HG03025 (cell line): ENCODE data around the gene PLEKHA6.

Experiments used
- ATAC-seq: cut with Tn5 transposase; IDR thresholded peaks from one replicate; pipeline ENCODE4 v1.9.1; 2021; ENCODE audit warnings: mild to moderate bottlenecking, moderate library complexity; ENCODE audit not compliant: unreplicated experiment, low FRiP score

PLEKHA6 gene, protein sequence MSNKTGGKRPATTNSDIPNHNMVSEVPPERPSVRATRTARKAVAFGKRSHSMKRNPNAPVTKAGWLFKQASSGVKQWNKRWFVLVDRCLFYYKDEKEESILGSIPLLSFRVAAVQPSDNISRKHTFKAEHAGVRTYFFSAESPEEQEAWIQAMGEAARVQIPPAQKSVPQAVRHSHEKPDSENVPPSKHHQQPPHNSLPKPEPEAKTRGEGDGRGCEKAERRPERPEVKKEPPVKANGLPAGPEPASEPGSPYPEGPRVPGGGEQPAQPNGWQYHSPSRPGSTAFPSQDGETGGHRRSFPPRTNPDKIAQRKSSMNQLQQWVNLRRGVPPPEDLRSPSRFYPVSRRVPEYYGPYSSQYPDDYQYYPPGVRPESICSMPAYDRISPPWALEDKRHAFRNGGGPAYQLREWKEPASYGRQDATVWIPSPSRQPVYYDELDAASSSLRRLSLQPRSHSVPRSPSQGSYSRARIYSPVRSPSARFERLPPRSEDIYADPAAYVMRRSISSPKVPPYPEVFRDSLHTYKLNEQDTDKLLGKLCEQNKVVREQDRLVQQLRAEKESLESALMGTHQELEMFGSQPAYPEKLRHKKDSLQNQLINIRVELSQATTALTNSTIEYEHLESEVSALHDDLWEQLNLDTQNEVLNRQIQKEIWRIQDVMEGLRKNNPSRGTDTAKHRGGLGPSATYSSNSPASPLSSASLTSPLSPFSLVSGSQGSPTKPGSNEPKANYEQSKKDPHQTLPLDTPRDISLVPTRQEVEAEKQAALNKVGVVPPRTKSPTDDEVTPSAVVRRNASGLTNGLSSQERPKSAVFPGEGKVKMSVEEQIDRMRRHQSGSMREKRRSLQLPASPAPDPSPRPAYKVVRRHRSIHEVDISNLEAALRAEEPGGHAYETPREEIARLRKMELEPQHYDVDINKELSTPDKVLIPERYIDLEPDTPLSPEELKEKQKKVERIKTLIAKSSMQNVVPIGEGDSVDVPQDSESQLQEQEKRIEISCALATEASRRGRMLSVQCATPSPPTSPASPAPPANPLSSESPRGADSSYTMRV

DNA sequence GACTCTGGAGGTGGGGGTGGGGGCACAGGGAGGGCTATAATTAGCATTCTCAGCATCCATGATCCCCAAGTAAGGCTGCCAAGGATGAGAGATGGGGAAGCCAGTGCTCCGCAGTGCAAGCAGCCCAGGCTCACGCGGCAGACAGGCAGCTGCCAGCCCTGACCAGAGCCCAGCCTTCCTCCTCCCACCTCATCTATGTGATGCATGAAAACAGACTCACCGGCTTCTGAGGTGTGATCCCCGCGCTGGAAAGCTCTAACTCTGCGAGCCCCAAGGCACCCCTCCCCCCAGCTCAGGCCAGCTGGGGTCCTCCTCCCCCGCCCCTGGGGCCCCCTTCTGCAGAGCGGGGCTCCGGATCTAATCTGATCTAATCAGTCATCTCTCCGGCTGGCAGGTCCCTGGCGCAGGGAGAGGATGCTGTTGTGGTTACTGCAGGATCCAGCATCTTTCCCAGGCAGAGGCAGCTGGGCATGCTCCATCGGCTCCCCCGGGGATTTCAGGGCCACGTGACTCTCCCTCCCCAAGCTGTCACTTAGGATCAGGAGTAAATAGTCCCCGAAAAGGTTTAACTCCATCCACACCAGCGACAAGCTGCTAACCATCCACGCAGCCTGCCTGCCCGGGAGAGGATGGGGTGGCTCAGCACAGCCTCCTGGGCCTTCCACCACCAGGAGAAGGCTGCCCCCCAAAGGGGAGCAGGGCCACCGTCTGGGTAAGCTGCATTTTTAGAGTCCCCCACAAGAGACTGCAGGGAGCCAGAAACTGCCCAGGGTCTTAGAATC is at the start of gene PLEKHA6:
Gene PLEKHA6 (minus strand): TSS at position 456 of the 782 bp plus-strand sequence. CDS start 86,202 bp downstream, outside the sequence.
- no peak for ATAC-seq

DNA sequence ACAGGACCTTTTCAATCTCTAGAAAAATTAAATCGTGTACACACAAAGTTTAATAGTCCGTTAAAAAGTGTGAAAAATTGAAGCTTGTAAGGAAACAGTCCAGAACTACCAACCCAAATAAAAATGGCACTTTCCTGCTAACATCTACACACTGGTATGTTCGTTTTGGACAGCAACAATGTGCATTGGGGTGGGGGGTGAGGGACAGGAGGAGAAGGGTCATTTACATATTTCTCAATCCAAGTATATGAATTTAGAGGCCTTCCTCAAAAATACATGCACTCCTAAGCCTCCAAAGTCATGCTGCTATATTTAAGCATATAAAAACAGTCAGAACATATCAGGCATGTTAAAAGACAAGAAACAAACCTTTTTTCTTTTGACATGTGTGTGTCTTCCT is 49.4 kb upstream of the PLEKHA6 start:
- no peak for ATAC-seq

DNA sequence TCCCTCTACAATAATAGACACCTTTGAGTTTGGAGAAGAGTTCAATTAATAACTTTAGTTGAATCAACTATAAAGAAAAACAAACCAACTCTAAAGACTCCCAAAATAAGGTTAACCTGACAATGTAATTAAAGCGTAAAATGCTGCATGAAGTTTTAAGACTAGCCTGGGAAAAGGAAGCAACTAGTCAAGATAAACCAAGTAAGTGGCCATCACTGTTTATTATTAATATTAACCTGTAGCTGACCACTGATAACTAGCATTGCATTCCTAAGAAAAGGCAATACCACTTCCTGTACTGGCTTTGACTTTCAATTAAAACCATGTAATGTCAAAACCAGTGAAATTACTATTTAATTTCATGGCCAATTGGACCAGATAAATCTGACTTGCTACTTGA is 48.9 kb upstream of the PLEKHA6 start:
- ATAC-seq = no peak

DNA sequence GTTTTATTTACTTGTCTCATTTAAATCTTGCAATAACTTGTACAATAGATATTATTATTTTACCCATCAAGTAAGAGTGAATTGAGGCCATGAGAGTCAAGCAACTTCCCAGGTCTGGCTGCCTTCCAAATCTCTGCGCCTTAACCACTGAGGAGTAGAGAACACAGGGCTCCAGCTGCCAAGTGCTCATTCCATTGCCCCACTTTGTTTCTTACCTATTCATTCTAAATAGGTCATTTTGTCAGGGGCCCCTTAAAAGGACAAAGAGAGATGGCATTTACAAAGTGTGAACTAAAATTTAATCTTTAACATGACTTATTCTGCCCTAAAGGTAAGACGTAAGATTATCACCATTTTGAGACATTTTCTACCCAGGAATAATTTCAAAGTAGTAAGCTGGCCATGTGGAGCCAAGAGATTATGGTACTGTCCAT is 48.4 kb upstream of the PLEKHA6 start:
- ATAC-seq = no peak

DNA sequence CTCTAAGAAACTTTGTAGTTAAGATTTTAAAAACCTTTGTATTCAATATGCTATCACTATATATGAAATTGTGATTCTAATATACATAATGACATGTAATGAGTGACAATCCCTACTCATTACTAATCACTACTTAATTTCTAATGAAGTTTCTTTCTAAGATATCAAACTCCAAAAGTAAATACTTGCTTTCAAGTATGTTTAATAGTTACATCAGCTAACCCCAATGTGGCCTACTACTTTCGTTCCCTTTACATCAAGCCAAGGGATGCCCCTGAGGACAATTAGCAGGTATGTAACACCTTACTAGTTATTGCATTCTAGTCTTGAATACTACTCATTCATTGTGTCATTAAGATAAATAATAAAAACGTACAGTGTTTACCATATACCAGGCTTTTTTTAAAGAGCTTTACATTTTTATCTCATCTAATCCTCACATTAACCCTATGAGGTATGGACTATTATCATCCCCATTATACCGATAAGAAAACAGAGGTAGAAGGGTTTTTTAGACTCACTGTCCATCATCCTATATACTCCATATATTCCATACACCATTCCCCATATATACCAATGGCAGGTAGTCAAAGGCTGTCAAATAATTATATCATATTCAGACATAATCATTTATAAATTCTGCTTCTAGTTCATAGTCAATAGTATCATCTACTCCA is 47.7 kb upstream of the PLEKHA6 start:
- ATAC-seq = no peak

DNA sequence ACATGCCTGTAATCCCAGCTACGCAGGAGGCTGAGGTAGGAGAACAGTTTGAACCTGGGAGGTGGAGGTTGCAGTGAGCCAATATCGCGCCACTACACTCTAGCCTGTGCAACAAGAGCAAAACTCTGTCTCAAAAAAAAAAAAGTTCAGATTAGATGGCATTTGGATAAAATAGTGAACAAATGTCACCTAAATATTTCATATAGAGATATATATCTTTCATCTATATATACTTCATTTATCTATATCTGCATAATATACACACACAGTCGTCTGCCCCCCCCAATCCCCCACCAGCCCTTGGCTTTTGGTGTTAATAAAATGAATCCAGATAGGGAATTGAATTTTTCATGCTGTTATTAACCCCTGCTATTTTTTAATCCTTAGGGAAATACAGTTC is 46.9 kb upstream of the PLEKHA6 start:
- ATAC-seq = no peak

DNA sequence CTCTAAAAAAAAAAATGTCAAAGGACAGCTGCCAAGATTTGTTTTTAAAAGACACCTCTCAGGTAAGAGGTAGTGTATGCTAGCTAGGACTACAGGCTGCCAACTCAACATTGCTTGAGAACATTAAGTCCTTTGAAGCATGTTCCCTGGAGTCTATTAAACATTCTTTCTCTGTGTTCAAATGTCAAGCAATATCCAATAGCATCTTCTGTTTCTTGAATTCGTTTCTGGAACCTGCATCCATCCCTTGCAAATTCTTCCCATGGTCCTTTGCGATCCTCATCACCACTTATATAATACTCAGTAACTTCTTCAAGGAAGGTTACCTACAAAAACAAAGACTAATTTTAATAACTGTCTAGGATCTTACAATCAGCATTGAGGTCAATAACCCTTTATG is 46.3 kb upstream of the PLEKHA6 start:
- ATAC-seq = no peak

DNA sequence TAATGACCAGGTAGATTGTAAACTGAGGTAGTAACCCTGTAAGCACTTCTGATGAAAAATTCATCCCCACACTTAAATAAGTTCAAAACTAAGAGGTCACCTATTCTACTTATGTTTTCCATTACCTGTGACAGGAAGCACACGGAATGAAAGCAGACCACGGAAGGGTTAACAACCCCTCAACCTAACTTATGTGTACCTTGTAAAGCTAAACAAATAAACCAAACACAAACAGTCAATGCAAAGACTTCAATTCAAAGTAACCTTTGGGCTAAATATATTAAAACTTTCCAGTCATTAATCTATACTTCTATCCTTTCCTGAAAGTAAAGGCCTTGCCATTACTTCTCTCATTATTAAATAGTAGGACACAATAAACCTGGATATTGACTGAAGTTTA is 44.9 kb upstream of the PLEKHA6 start:
- no peak for ATAC-seq

DNA sequence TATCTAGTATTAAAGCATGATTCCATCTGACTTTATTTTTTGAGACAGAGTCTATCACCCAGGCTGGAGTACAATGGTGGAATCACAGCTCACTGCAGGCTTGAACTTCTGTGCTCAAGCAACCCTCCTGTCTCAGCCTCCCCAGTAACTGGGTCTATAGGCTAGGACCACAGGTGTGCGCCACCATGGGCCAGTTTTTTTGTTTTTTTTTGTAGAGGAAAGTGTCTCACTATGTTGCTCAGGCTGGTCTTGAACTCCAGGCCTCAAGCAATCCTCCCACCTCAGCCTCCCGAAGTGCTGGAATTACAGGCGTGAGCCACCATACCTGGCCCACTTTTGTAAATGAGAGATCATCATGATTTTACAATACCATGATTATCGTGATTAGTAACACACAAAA is 42.7 kb upstream of the PLEKHA6 start:
- no peak for ATAC-seq

DNA sequence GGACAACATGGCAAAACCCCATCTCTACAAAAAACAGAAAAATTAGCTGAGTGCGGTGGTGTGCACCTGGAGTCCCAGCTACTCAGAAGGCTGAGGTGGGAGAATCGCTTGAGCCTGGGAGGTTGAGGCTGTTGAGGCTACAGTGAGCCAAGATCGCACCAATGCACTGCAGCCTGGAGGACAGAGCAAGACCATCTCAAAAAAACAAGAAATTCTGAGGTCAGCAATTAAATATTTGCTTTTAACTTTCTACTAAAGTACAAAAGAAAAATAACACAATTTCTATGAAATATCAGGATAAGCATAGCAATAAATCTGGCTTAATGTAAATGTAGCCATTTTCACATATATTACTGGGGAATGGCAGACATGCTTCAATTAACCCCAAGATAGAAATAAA is 42.0 kb upstream of the PLEKHA6 start:
- no peak for ATAC-seq

DNA sequence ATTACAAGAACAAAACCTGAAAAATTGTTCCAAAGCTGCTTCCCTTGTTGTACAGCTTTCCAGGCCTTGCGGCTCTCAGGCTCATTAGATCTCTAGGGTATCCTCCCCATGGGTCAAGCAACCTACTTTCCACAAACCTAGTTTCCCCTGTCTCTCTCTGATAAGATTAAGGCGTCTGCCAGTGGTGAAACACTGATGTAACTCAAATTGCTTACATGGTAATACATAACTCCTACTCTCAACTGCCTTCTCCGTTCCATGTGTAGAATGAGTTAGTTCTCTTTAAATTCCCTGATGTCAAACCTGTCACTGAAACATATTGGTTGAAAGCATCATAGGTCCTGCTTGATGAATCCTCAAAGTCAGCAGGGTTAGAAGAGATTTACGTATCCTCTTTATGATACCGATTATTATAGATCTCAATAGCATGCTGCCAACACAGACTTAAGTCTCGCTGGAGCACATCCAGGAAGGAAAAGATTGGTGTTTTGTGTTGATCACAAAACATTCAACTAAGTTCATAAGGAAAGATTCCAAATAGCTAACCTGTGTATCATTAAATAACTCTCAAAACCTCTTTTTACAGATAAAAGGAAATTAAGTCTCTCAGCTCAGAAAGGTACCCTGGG is 41.3 kb upstream of the PLEKHA6 start:
- no peak for ATAC-seq

DNA sequence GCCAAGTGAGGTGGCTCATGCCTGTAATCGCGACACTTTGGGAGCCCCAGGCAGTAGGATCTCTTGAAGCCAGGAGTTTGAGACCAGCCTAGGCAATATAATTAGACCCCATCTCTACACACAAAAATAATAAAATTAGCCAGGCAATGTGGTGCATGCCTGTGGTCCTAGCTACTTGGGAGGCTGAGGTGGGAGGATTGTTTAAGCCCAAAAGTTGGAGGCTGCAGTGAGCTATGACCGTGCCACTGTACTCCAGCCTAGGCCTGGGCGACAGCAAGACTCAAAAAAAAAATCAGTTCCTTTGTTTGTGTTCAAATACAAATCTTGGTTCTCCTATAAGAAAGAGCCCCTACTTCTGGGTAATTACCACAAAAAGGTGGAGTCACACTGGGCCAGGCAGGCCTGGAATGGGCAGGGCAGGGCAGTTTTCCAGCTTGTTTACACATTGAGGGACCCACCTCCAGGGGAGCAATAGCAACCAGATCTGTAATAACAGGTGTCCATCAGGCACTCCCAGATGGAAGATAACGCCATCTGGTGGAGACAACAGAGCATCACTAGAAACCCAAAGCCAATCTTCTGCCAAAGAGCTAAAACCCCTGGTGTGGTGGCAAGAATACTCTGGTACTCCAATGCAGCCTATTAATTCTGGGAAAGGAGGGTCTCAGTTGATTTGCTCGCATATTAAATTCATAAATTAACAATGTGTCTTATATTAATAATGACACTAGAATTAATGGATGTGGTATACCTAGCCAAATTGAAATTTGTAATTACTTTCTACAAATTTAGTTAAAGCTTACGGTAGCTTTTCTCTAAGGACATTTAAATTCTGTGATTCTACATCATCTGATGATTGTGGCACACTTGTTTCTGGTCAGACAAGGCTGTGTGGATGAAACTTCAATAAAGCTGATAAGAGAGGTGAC is 38.7 kb upstream of the PLEKHA6 start:
- no peak for ATAC-seq

DNA sequence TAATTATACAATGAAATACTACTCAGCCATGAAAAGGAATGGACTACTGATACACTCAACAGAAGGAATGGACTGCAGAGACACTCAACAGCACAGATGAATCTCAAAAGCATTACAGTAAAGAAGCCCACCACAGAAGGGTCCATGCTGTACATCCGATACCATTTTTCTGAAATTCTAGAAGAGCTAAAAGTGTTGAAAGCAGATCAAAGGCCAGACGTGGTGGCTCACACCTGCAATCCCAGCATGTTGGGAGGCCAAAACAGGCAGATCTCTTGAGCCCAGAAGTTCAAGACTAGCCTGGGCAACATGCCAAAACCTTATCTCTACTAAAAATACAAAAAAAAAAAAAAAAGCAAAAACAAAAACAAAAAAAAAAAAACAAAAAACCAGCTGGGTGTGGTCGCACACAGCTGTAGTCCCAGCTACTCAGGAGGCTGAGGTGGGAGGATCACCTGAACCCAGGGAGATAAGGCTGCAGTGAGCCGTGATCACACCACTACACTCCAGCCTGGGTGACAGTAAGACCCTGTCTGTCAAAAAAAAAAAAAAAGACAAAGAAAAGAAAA is 36.4 kb upstream of the PLEKHA6 start:
- no peak for ATAC-seq

DNA sequence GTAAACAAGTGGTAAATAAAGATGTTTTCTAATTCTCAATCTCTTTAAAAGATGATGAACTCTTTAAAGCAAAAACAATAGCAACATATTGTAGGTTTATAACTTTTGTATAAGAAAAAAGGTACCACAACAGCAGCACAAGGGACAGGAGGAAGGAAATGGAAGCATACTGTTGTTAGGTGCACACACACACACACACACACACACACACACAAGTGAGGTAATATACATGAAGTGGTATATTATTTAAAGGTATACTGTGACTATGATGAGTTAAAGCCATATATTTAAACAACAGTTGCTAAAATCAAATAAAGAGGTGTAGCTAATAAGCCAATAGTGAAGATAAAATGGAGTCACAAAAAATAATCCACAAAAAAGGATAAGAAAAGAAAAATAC is 31.9 kb upstream of the PLEKHA6 start:
- ATAC-seq = no peak

DNA sequence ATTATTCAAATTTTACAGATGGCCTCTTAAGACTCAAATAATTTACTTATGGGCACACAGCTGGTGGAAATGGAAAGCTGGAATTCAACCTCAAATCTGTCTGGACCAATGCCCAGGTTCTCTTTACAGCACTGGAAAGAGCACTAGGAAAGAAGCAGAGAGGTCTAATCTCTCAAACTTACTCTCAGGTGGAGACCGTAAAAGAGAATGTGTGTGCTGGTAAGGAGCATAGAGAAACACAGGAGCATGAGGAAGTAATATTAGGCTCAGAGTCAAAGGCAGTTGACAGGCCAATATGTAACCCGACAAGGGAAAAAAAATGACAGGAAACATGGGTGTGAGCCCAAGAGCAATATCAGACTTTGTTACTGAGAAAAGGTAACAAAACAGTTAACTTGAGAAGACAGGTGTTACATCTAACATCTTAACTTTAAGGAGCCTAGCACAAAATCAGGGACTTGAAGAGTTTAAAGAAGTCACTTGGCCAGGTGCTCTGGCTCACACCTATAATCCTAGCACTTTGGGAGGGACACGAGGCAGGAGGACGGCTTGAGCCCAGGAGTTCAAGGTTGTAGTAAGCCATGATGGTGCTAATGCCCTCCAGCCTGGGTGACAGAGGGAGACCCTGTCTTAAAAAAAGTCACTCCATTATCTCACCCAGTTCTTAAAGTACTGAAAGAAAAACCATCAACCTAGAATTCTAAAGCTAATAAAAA is 31.2 kb upstream of the PLEKHA6 start:
- ATAC-seq = no peak

DNA sequence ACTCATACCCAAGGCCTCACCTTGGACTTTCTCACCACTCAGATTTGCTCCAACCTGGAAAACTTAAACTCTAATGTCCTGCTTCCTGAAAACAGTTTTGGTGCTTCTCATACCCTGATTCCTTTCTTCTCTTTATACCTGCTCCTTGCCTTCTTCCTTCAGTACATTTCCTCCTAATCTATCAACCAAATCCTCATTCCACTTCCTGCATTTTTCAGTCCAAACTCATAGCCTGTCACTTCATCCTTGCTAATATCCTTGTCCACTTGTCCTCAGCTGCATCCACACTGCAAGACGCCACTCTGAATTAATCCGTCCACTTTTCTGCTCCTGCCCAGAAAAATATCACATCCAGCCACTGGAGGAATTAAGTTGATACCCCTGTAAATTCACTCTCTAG is 26.0 kb upstream of the PLEKHA6 start:
- no peak for ATAC-seq

DNA sequence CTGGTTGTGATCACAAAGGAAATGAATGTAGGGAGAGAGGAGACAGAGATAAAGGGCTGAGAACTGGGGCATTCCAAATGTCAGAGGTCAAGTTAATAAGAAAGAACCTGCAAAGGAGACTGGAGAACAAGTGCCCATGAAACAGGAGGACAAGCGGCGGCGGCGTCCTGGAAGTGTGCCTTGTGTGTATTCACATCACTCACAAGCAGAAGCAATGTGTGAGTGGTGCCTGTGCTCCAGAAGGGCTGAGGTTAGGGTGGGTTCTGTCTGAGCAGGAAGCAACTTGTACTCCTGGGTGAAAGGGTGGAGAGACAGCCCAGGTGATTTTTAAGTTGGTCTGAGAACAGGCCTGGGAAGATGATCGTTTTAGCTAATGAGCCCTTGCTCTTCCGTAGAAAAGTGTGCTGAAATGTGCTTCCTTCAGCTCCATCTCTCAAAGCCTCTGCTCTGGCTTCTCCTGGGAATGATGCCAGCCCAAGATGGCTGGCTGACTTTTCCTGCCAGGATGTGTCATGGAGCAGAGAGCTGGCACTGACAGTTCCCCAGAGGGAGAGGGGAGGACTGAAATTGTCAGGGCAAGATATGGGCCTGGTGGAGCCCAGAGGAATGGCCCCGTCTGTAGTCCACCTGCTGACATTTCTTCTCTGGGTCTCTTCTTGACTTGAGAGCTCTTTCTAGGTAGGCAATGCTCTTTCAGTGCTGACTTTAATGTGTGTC is 25.1 kb upstream of the PLEKHA6 start:
- no peak for ATAC-seq
